22Rv1 (cell line): ENCODE measurements around the gene ENTR1.

ENCODE experiments used
- ZFX ChIP-seq: fragments of 450-650 bp; IDR thresholded peaks from 2 replicates; pipeline ENCODE4 v1.6.1; 2017; ENCODE audit warnings: antibody characterized with exemption, borderline replicate concordance
- TF ChIP-seq, protein P1 (sequence below): fragments of 450-650 bp; IDR thresholded peaks from 2 replicates; pipeline ENCODE4 v1.5.1; 2017; ENCODE audit warnings: mild to moderate bottlenecking

DNA sequence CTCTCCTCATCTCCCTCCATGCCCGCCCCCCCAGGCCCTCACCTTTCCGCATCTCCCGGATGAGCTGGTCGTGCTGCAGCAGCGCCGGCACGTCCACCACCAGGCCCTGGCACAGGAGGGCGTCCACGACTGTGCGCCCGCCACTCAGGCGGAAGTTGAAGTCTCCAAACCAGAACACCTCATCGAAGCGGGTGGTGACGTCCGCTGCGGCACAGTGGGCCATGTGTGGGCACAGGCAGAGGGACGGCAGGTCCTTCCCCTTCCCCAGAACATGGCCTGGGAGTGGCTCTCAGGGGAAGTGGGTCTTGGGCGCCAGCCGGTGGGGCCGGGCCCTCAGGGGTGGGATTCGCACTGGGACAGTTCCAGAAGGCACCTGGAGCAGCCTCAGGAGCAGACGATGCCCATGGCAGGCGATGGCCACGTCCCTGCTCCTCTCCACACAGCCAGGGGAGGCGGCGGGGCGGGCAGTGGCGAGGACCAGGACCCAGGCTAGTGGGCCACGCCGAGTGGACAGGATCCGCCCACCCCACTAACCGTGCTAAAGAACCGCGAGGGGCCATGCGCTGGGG, 21.5 kb upstream of the ENTR1 start:
- TF ChIP-seq, protein P1, sequence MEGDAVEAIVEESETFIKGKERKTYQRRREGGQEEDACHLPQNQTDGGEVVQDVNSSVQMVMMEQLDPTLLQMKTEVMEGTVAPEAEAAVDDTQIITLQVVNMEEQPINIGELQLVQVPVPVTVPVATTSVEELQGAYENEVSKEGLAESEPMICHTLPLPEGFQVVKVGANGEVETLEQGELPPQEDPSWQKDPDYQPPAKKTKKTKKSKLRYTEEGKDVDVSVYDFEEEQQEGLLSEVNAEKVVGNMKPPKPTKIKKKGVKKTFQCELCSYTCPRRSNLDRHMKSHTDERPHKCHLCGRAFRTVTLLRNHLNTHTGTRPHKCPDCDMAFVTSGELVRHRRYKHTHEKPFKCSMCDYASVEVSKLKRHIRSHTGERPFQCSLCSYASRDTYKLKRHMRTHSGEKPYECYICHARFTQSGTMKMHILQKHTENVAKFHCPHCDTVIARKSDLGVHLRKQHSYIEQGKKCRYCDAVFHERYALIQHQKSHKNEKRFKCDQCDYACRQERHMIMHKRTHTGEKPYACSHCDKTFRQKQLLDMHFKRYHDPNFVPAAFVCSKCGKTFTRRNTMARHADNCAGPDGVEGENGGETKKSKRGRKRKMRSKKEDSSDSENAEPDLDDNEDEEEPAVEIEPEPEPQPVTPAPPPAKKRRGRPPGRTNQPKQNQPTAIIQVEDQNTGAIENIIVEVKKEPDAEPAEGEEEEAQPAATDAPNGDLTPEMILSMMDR: no peak
- no peak for TF ChIP-seq ZFX
